GM18858 (cell line): ENCODE results near the gene SF3B2.
"Not testable (repeated sequence)": the region's sequence is repeated elsewhere in the genome, so short reads cannot be mapped to it uniquely, and the experiment has no call there.

Experiments used
- ATAC-seq: cut with Tn5 transposase; IDR thresholded peaks from one replicate; pipeline ENCODE4 v1.9.1; 2021; ENCODE audit not compliant: unreplicated experiment

SF3B2 gene

DNA sequence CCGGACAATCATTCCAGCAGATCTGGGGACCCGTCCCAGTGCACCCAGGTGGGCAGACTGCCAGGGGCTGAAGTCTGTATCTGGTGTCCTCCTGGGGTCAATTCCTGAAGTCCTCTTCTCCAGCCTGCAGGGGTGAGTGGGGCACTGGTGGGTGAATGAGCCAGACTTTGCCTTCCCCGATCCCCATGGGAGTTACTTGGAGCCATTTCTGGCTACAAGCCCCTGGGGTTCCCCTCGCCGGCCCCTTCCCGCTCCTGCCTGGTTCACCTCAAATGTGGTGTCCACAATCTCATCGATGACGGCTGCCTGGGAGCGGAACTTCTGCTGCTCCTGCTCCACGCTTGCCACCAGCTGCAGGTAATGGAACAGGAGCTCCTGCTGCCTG, 35.4 kb upstream of the SF3B2 start:
- no peak for ATAC-seq

GRCh38 chr11:66017321-66017720, 34.8 kb upstream of the SF3B2 start:
- no peak for ATAC-seq

- no peak for ATAC-seq
These were observed 32.0 kb upstream of the SF3B2 start for GRCh38 chr11:66020212-66020611.

DNA sequence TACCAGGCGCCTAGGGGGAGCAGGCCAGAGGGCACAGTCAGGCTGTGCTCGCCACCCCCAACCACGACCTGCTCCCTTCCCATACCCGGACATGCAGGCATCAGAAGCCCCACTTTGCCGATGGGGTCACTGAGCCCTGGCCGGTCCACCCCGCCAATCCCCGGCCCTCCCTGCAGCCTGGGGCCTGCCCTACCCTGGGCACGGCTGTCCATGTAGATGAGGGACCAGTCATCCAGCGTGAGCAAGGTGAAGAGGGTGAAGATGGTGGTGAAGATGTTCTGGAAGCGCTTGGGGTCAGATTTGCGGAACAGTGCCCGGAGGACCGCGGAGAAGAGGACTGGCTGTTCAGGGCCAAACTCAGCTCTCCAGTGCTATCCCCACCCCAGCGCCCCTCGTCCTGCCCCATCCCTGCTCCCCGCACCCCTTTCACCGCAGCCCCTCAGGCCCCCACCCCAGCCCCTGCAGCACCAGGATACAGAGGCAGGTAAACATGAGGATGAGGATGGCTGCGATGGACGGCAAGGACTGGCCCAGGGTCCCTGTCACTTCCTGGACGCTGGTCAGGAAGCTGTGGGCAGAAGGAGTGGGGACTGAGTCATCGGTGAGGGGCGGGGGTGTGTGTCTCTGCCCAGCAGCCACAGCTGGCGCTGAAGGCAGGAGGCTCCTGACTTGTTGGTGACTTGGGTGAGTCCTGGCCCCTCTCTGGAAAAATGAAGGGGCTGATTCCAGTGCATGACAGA, 31.4 kb upstream of the SF3B2 start:
- ATAC-seq, result no peak

DNA sequence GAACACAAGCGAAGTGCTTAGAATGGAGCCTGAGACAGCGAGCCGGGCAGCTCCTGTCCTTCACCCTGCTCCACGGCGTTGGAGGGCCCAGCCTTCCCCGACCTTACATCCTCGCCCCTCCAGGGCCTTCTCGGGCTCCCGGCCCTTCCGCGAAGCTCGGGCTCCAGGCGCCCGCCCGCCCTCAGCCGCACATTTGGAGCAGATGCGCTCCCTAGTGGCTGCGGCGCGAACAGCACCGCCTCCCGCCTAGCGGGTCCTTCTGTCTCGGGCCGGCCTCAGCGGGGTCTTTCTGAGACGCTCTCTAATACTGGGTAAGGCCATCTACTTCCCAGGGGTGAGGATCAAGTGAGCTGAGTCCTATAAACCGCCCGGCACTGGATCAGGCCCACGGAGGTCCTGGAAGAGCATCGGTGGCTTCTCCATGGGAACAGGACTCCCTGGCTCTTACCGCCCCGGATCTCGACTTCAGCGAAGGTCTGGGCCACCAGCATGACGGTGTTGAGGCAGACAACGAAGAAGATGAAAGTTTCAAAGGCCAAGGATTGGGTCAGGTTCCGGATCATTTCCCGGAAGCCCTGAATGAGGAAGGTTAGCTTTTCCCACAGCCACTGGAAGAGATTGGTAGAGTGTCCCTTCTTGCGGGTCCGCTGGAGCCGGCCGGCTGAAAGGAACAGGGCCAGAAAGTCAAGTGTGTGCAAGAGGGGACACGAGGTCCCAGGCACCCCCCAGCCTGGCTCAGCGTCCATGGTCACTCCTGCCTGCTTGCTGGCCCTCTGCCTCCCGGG, 29.6 kb upstream of the SF3B2 start:
- no peak for ATAC-seq

DNA sequence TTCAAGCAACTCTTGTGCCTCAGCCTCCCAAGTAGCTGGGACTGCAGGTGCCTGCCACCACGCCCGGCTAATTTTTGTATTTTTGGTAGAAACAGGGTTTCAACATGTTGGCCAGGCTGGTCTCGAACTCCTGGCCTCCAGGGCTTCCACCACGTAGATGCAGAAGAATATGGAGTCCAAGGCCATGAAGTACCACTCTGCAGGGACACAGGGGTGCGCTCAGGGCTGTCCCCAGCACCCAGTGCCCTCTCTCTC, 29.1 kb upstream of the SF3B2 start:
- ATAC-seq, result not testable (repeated sequence)

DNA sequence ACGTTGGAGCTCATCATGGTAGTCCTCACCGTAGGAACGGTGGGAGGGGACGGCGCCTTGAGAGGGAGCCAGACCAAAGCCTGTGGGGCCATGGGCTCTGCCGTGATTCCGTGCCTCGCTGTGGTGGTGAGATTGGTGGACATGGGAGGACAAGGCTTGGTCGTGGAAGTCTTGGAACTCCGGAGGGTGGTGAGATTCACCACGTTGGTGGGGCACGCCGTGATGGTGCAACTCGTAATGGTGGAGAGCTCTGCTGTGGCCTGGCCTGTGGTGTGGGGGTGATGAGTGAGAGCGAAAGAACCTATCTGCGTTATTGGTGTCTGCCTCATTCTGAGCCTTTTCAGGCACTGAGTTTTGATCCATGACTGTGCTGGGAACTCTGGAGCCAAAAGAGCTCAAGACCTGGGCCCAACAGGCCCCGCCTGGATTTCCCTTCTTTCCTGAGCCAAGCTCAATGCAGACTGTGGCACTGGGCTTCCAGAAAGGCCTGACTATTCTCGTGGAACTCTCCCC, 26.1 kb upstream of the SF3B2 start, which contains the start of gene CATSPER1:
CATSPER1 (minus strand) TSS at position 463 of the 513 bp plus-strand sequence; CDS start at position 363, 100 bp downstream.
- no peak for ATAC-seq

DNA sequence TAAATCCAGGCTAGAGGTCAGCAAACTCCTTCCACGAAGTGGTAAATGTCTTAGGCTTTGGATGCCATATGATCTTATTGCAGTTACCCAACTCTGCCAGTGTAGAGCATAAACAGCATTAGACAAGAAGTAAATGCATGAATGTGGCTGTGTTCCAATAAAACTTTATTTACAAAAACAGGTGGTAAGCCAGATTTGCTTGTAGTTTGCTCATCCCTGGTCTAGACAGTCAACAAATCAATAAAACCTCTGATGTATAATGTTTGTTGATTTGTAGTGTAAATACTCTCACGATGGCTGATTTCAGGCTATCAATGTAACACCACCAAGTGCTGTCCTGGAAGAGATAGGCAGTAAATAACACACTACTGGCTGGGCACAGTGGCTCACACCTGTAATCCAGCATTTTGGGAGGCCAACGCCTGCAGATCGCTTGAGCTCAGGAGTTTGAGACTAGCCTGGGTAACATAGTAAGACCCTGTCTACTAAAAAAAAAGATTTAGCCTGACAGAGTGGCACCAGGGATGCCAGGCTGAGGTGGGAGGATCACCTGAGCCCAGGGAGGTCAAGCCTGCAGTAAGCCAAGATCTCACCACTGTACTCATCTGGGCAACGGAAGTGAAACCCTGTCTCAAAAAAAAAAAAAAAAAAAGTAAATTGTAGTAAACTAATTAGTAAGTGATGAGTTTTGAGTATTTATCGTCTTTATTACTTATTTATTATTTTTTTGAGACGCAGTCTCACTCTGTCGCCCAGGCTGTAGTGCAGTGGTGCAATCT, 19.0 kb upstream of the SF3B2 start:
- no peak for ATAC-seq

GRCh38 chr11:66035653-66036333, 16.4 kb upstream of the SF3B2 start:
- ATAC-seq, result no peak

DNA sequence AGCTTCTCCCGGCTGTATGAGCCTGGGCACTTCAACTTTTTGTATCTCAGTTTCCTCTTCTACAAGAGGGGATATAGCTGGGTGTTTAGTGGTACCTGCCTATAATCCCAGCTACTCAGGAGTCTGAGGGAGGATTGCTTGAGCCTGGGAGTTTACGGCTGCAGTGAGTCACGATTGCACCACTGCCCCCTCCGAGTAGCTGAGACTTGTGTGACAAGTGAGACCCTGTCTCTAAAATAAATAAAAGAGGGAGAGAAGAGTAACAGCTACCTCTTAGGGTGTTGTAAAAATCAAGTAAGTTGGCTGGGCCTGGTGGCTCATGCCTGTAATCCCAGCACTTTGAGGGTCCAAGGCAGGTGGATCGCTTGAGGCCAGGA, 15.8 kb upstream of the SF3B2 start:
- ATAC-seq, result no peak

GRCh38 chr11:66037327-66037726, 14.8 kb upstream of the SF3B2 start:
- no peak for ATAC-seq

- no peak for ATAC-seq
These were observed 12.4 kb upstream of the SF3B2 start for GRCh38 chr11:66039765-66040164.

- ATAC-seq, result no peak
These were observed 9.8 kb upstream of the SF3B2 start for GRCh38 chr11:66042227-66042995.

GRCh38 chr11:66042996-66043906, 8.9 kb upstream of the SF3B2 start:
- no peak for ATAC-seq

- no peak for ATAC-seq
These were observed 7.4 kb upstream of the SF3B2 start for GRCh38 chr11:66044757-66045156.

- peak; percentile 46 for ATAC-seq
These were observed 7.0 kb upstream of the SF3B2 start for GRCh38 chr11:66045177-66045639.

DNA sequence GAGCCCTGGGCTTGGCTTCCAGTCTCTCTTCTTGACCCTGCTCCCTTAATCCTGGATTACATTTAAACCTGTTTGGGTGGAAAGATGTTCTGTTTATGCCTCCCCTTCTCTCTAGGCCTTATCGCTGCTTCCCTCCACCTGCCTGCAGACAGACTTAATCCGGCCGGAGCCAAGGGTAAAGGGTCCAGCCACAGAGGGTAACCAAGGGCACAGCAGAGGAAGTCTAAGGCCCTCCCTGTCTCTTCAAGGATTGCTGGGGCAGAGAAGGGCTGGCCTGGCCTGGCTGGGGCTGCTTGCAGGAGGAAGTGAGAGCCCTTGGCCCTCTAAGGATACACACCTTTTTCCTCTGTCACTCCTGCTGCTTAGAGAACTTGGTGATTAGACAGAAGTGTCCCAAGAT, 5.3 kb upstream of the SF3B2 start:
- ATAC-seq, result no peak

DNA sequence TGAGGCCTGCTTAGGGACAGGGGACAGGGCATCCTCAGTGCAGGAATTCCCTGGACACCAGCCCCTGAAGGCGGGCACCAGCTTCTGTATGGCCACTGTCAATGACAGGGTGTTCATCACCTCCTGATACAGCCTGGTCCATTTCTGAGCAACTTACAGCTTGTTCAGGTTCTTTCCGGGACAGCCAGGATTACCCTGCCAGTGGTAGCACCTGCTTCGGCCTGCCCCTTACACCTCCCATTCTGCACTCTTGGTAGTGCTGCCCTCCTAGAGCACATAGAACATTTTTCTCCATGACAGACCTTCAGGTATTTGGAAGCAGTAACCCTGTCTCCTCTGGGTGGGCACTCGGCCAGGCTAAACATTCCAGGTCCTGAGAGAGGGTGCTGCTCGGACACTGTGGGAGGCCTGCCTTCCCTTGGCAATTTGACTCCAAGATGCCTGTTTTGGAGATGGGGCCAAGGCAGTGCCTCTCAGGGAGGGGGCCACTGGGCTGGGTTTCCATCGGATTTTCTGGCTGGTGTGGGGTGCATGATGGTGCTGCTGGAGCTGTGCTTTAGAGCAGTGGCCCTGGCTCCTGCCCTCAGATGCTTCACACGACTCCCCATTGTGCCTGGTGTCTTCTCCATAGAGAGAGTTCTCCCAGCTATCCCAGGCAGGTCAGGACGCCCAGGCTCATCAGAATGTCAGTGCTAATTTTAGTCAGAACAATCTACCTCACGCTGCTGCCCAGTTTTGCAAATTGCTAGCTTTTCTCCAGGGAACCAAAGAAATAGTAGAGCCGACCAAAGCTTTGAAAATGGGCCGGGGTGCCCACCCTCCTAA, 4.4 kb upstream of the SF3B2 start:
- no peak for ATAC-seq
